SJCRH30 (cell line): Measurements from ENCODE around the gene POMC. TPM values are rescaled to one million over a fixed set of nuclear protein-coding genes. Genes with fewer than 3 reads are reported as not detected.

Source experiments
- total RNA-seq: library from RNA; depleted of rRNA; stranded (reverse); fragments of >200 nt; shearing (Covaris generic); gene quantifications from 2 replicates; pipeline ENCODE4 v1.2.3, GENCODE V29; 2014; rRNA removed

The POMC gene
- total RNA-seq, 1 experiment from 2014 or later = not detected

Other genes with a start within 250 kb of the POMC start
- gene ADCY3, start 248.3 kb downstream of the POMC start, total RNA-seq = 73.2 and 73.9 TPM in 2 replicates
- 9.2 and 10.5 TPM in 2 replicates for gene DNAJC27, start 196.6 kb downstream of the POMC start, total RNA-seq
- gene EFR3B, start 126.5 kb downstream of the POMC start, total RNA-seq = 4.0 and 4.2 TPM in 2 replicates
- 26.1 and 32.8 TPM in 2 replicates for gene DNMT3A, start 173.3 kb upstream of the POMC start, total RNA-seq